Heart right ventricle (tissue), 16 donors: Measurements from ENCODE around the gene VIPR2. TPM values are rescaled to one million over a fixed set of nuclear protein-coding genes. Genes with fewer than 3 reads are reported as not detected.

Experiments used
- ATAC-seq, 8 donors: fragments of 200-7000 bp; cut with Tn5 transposase; one replicate each; pipeline ENCODE4 v1.9.1; 2020; ENCODE audit warnings: mild to moderate bottlenecking in 8 of 8, moderate library complexity in 8 of 8, moderate number of reproducible peaks in 1 of 8
- DNase-seq, 2 donors: peaks; one replicate each; pipeline ENCODE4 v3.0.0-alpha.2; 2020
- H3K27ac ChIP-seq, 10 donors: fragments of 200-600 bp; sonication (generic) in 2 of 10; one replicate each; pipeline versions ENCODE4 v1.5.0 to v1.8.0; 2020 to 2022; ENCODE audit warnings: mild to moderate bottlenecking in 3 of 10
- H3K27me3 ChIP-seq, 7 donors: fragments of 200-600 bp; one replicate each; pipeline ENCODE4 v1.8.0; 2021 to 2022; ENCODE audit warnings: mild to moderate bottlenecking in 2 of 7
- H3K36me3 ChIP-seq, 9 donors: fragments of 200-600 bp; sonication (generic) in 1 of 9; one replicate each; pipeline versions ENCODE4 v1.5.0 to v1.8.0; 2020 to 2022; ENCODE audit warnings: mild to moderate bottlenecking in 2 of 9
- H3K4me1 ChIP-seq, 9 donors: fragments of 200-600 bp; sonication (generic) in 1 of 9; one replicate each; pipeline versions ENCODE4 v1.5.0 to v1.8.0; 2020 to 2022; ENCODE audit warnings: mild to moderate bottlenecking in 4 of 9
- H3K4me3 ChIP-seq, 10 donors: fragments of 200-600 bp; sonication (generic) in 2 of 10; one replicate each; pipeline versions ENCODE4 v1.5.0 to v1.8.0; 2020 to 2022; ENCODE audit warnings: mild to moderate bottlenecking in 7 of 10, moderate library complexity in 2 of 10
- H3K9me3 ChIP-seq, 11 donors: fragments of 200-600 bp in 10 of 11; sonication (generic) in 2 of 11; one replicate each; pipeline versions ENCODE4 v1.5.0 to v1.8.0; 2013 to 2022; ENCODE audit warnings: mild to moderate bottlenecking in 2 of 11, control low read depth in 1 of 11, moderate library complexity in 1 of 11
- CTCF ChIP-seq, 9 donors: fragments of 200-600 bp; sonication (generic) in 2 of 9; IDR thresholded peaks; one replicate each; pipeline versions ENCODE4 v1.5.0 to v1.8.0; 2021 to 2022; ENCODE audit warnings: antibody characterized with exemption in 9 of 9, mild to moderate bottlenecking in 5 of 9, moderate library complexity in 1 of 9
- WGBS, 2 donors: extraction: QIAGEN DNeasy Blood & Tissue Kit; methylation state at CpG; one replicate each; pipeline ENCODE4 v1.1.7; 2013; ENCODE audit warnings: inconsistent platforms in 1 of 2; 5-methylcytosine and 5-hydroxymethylcytosine counted together
- intact Hi-C, 10 donors: fragments of 100-400 bp; cut with DNase I; formaldehyde crosslinking; loops; one replicate each; pipeline versions ENCODE4 v1.11.1 to v1.14.2; 2022
- polyA plus RNA-seq, 2 donors: library from polyadenylated mRNA; stranded (reverse); fragments of 200-250 nt; gene quantifications; one replicate each; pipeline ENCODE4 v1.2.3, GENCODE V29; 2013
- total RNA-seq, 10 donors: library from RNA; stranded (reverse); fragmentation: NEBNext Ultra II Directional in 3 of 10; extraction: Animal tissue kit (Norgen Biotek cat#: 25700) in 3 of 10; gene quantifications; one replicate each; pipeline versions ENCODE4 v1.2.1 to v1.2.4, GENCODE V29; 2021 to 2023
- donor health status: Arrhythmogenic right ventricular cardiomyopathy.
- donor health status: ischemic (EF 13 %, LVEDD 7.1; RV severe dilation, severe dysfunction).
- donor health status: healthy with polysubstance abuse.
- donor health status: DM: no; HTN: yes; CAD: no.
- donor health status: DM: no; HTN: no; CAD: no.
- donor health status: ischemic (EF 25% LVEDD 6.9; RV normal size, moderate dysfunction).
- donor health status: ischemic (EF 25% LVEDD 5.7; RV mildly dilated, moderate dysfunction).
- donor health status: healthy.
- donor health status: DM: yes; HTN: yes; CAD: no.
- donor health status: Ischemic cardiomyopathy.
- donor health status: ischemic (EF 35%, LVEDD 5.7; RV mildly dilated, moderate dysfunction).
- donor health status: nonischemic (EF 11% LVEDD 7.7; RV severe dilation, severe dysfunction).
- donor health status: DM: yes; HTN: yes; CAD: no.
- donor health status: PGD.
- donor health status: ischemic (EF 29% LVEDD 5.4; RV normal size, mild dysfunction).
- donor health status: nonischemic (EF 23%, LVEDD 6.1; RV moderate dilation, normal function).

The VIPR2 gene
- total and polyA plus RNA-seq, 12 donors, result 3.0 to 30.6 (median 19.1) TPM

GRCh38 chr7:159026271-159027055, 118.2 kb downstream of the VIPR2 start:
- peaks cover 0 to 23% (median 12%) of the 10 kb centered on the region in 9 donors for H3K4me1 ChIP-seq
- peaks cover 0 to 19% (median 0%) of the 10 kb centered on the region in 7 donors for H3K27me3 ChIP-seq
- 68 to 70% methylated on average over 33 of the region's 33 CpGs for WGBS, 2 donors
- no peak overlapping the region for H3K27ac ChIP-seq
- DNase-seq (no peak), ATAC-seq (peak in 1 of 8 donors; percentile 17)
- H3K4me3 ChIP-seq, result no peak overlapping the region
- no peaks in the 10 kb centered on the region for H3K9me3 ChIP-seq
- intact Hi-C loops, result loop anchor here in 1 of 10 donors (10.0 kb wide), 1 partner anchor 48 kb away; no protein-coding TSS in a partner anchor
- H3K36me3 ChIP-seq, result no peaks in the 10 kb centered on the region
- TF ChIP-seq CTCF (IDR thresholded peaks at IDR 0.05), result no peak

DNA sequence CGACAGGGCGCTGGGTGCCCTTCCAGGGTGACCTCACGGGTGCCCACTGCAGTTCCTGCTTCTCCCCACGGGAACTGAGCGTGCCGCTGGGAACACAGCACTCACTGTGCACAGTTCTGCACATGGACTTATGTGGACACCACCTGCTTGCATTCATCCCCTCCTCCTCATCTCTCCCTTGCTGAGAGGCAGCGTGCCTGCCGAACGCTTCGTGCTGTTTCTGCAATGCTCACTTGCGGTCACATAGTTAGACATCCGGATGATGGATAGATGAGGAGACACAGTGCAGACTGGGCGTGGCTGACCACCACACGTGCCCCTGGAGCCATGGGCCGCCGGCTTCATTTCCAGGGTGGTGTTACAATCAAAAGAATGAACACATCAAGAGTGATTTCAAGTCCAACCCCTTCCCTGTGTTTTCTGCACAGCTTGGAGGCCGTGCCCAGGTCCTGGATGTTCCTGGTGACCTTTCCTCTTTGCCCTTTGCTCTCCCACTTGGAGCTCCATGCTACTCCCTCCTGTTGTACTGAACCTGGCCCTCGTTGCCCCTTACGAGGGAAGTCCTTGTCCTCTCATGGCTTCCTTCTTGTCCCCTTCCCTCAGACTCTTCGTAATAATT, 119.4 kb downstream of the VIPR2 start:
- no peak for TF ChIP-seq CTCF (IDR thresholded peaks at IDR 0.05)
- H3K4me1 ChIP-seq, result peaks cover 0 to 11% (median 3%) of the 10 kb centered on the region in 9 donors
- no peaks in the 10 kb centered on the region for H3K36me3 ChIP-seq
- peaks cover 0 to 9% (median 0%) of the 10 kb centered on the region in 7 donors for H3K27me3 ChIP-seq
- no peak overlapping the region for H3K27ac ChIP-seq
- H3K9me3 ChIP-seq, result no peaks in the 10 kb centered on the region
- intact Hi-C loops, result loop anchor here in 1 of 10 donors (10.0 kb wide), 1 partner anchor 50 kb away; no protein-coding TSS in a partner anchor
- H3K4me3 ChIP-seq, result no peak overlapping the region
- DNase-seq (no peak), ATAC-seq (no peak)
- 89 to 92% methylated on average over 20 of the region's 20 CpGs for WGBS, 2 donors

DNA sequence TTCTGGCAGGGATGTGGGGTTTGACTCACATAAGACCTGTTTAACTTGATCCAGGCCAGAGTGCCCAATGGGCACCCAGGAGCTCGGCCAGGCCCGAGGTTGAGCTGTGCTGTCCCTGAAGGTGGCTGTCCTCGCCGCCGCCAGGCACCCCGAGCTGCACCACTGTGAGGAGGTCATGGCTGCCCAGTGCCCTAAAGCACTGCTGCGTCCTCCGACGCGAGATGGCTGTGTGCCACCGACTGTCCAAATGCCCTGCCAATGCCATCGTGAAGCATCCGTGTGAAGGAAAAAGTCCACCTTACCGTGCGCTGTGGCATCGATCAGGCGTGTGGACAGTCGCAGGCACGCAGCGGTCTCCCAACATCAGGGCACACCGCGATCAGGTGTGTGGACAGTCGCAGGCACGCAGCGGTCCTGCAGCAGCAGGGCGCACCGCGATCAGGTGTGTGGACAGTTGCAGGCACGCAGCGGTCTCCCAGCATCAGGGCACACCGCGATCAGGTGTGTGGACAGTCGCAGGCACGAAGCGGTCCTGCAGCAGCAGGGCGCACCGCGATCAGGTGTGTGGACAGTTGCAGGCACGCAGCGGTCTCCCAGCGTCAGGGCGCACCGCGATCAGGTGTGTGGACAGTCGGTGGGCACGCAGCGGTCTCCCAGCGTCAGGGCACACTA, 120.3 kb downstream of the VIPR2 start:
- no peaks in the 10 kb centered on the region for H3K36me3 ChIP-seq
- peaks cover 0 to under 1% (median 0%) of the 10 kb centered on the region in 7 donors for H3K27me3 ChIP-seq
- H3K27ac ChIP-seq, result no peak overlapping the region
- intact Hi-C loops, result loop anchor here in 1 of 10 donors (10.0 kb wide), 1 partner anchor 50 kb away; no protein-coding TSS in a partner anchor
- no peak for ATAC-seq
- no peak for TF ChIP-seq CTCF (IDR thresholded peaks at IDR 0.05)
- DNase-seq, result no peak
- peaks cover 0 to 7% (median 0%) of the 10 kb centered on the region in 9 donors for H3K4me1 ChIP-seq
- WGBS, 2 donors, result 95 to 96% methylated on average over 48 of the region's 48 CpGs
- no peak overlapping the region for H3K4me3 ChIP-seq
- no peaks in the 10 kb centered on the region for H3K9me3 ChIP-seq

GRCh38 chr7:159023746-159024145, 120.9 kb downstream of the VIPR2 start:
- no peak for DNase-seq
- WGBS, 2 donors, result 93 to 94% methylated on average over 12 of the region's 12 CpGs

More at GRCh38 chr7:159023746-159024145, 120.9 kb downstream of the VIPR2 start:
- no peak for ATAC-seq
- peaks cover 0 to 14% (median 0%) of the 10 kb centered on the region in 9 donors for H3K4me1 ChIP-seq
- no peak overlapping the region for H3K27ac ChIP-seq
- intact Hi-C loops, result loop anchor here in 1 of 10 donors (10.0 kb wide), 1 partner anchor 51 kb away; no protein-coding TSS in a partner anchor
- H3K27me3 ChIP-seq, result no peaks in the 10 kb centered on the region
- H3K9me3 ChIP-seq, result no peaks in the 10 kb centered on the region
- TF ChIP-seq CTCF (IDR thresholded peaks at IDR 0.05), result no peak
- H3K4me3 ChIP-seq, result no peak overlapping the region
- no peaks in the 10 kb centered on the region for H3K36me3 ChIP-seq
